Liver (tissue), 9 donors: ENCODE results near the gene CENPX. TPM values are rescaled to one million over a fixed set of nuclear protein-coding genes. Genes with fewer than 3 reads are reported as not detected.

Experiments
- DNase-seq: peaks from one replicate; pipeline ENCODE4 v3.0.0-alpha.2; 2017; ENCODE audit warnings: low spot score
- H3K27ac ChIP-seq, 2 donors: one replicate each; pipeline ENCODE4 v1.7.0; 2013; ENCODE audit warnings: inconsistent platforms in 2 of 2, low read length in 2 of 2, control low read depth in 1 of 2, low read depth in 1 of 2, mild to moderate bottlenecking in 1 of 2
- H3K27me3 ChIP-seq, 4 donors: one replicate each; pipeline versions ENCODE4 v1.6.1 to v1.7.0; 2013; ENCODE audit warnings: low read length in 3 of 4, inconsistent platforms in 1 of 4, mild to moderate bottlenecking in 1 of 4, moderate library complexity in 1 of 4; ENCODE audit not compliant: control insufficient read depth in 4 of 4, insufficient read depth in 4 of 4
- H3K36me3 ChIP-seq, 4 donors: one replicate each; pipeline versions ENCODE4 v1.6.1 to v1.7.0; 2013; ENCODE audit warnings: low read length in 3 of 4, mild to moderate bottlenecking in 3 of 4, low read depth in 1 of 4, moderate library complexity in 1 of 4; ENCODE audit not compliant: control insufficient read depth in 4 of 4, insufficient read depth in 3 of 4
- H3K4me1 ChIP-seq, 4 donors: one replicate each; pipeline versions ENCODE4 v1.6.1 to v1.7.0; 2013; ENCODE audit warnings: low read length in 3 of 4, mild to moderate bottlenecking in 3 of 4, moderate library complexity in 1 of 4; ENCODE audit not compliant: control insufficient read depth in 4 of 4, insufficient read depth in 4 of 4
- H3K4me3 ChIP-seq, 3 donors: one replicate each; pipeline versions ENCODE4 v1.6.1 to v1.7.0; 2013; ENCODE audit warnings: low read length in 3 of 3, control low read depth in 1 of 3, low read depth in 1 of 3, mild to moderate bottlenecking in 1 of 3
- H3K9ac ChIP-seq, 2 donors: one replicate each; pipeline ENCODE4 v1.7.0; 2013; ENCODE audit warnings: low read length in 2 of 2, mild to moderate bottlenecking in 2 of 2, moderate library complexity in 2 of 2, control low read depth in 1 of 2, low read depth in 1 of 2
- H3K9me3 ChIP-seq, 4 donors: one replicate each; pipeline versions ENCODE4 v1.6.1 to v1.7.0; 2013; ENCODE audit warnings: low read length in 3 of 4; ENCODE audit not compliant: control insufficient read depth in 4 of 4
- EGR1 ChIP-seq, 2 donors: IDR thresholded peaks; 2 replicates each; pipeline ENCODE4 v1.6.1; 2016 to 2018; ENCODE audit warnings: antibody characterized with exemption in 2 of 2, low read depth in 2 of 2
- FOXA1 ChIP-seq: IDR thresholded peaks from 2 replicates; pipeline ENCODE4 v1.6.1; 2016; ENCODE audit warnings: antibody characterized with exemption
- FOXA2 ChIP-seq: IDR thresholded peaks from 2 replicates; pipeline ENCODE4 v1.6.1; 2016; ENCODE audit warnings: antibody characterized with exemption
- GABPA ChIP-seq, 2 donors: IDR thresholded peaks in 1 of 2; conservative IDR thresholded peaks in 1 of 2; 2 replicates each; pipeline ENCODE4 v1.6.1; 2016; ENCODE audit warnings: antibody characterized with exemption in 2 of 2, mild to moderate bottlenecking in 1 of 2, moderate library complexity in 1 of 2
- HNF4A ChIP-seq, 2 donors: conservative IDR thresholded peaks; 2 replicates each; pipeline ENCODE4 v1.6.1; 2016; ENCODE audit warnings: antibody characterized with exemption in 2 of 2, mild to moderate bottlenecking in 2 of 2
- HNF4G ChIP-seq: IDR thresholded peaks from 2 replicates; pipeline ENCODE4 v1.6.1; 2016; ENCODE audit warnings: antibody characterized with exemption
- JUND ChIP-seq, 2 donors: IDR thresholded peaks; 2 replicates each; pipeline ENCODE4 v1.6.1; 2016; ENCODE audit warnings: antibody characterized with exemption in 2 of 2
- MAX ChIP-seq: IDR thresholded peaks from 2 replicates; pipeline ENCODE4 v1.6.1; 2016; ENCODE audit warnings: antibody characterized with exemption
- NR2F2 ChIP-seq: IDR thresholded peaks from 2 replicates; pipeline ENCODE4 v1.6.1; 2016; ENCODE audit warnings: antibody characterized with exemption
- RAD21 ChIP-seq, 2 donors: IDR thresholded peaks; 2 replicates each; pipeline ENCODE4 v1.6.1; 2016; ENCODE audit warnings: antibody characterized with exemption in 2 of 2, mild to moderate bottlenecking in 2 of 2
- RXRA ChIP-seq, 2 donors: IDR thresholded peaks; 2 replicates each; pipeline ENCODE4 v1.6.1; 2017 to 2018; ENCODE audit warnings: antibody characterized with exemption in 2 of 2, mild to moderate bottlenecking in 1 of 2
- SP1 ChIP-seq: IDR thresholded peaks from 2 replicates; pipeline ENCODE4 v1.6.1; 2018; ENCODE audit warnings: antibody characterized with exemption, mild to moderate bottlenecking
- TAF1 ChIP-seq: conservative IDR thresholded peaks from 2 replicates; pipeline ENCODE4 v1.6.1; 2016; ENCODE audit warnings: antibody characterized with exemption, mild to moderate bottlenecking
- YY1 ChIP-seq: IDR thresholded peaks from 2 replicates; pipeline ENCODE4 v1.6.1; 2016; ENCODE audit warnings: antibody characterized with exemption, mild to moderate bottlenecking
- WGBS: extraction: QIAGEN DNeasy Blood & Tissue Kit; methylation state at CpG from one replicate; pipeline ENCODE4 v1.1.7; 2013; 5-methylcytosine and 5-hydroxymethylcytosine counted together
- polyA plus RNA-seq, 2 donors: library from polyadenylated mRNA; stranded (reverse) in 1 of 2; unstranded in 1 of 2; fragments of 200-250 nt in 1 of 2; fragments of >200 nt in 1 of 2; fragmentation: Nextera tagmentation in 1 of 2; extraction: Ambion mirVana in 1 of 2; gene quantifications; one replicate each; pipeline versions ENCODE4 v1.2.1 to v1.2.3, GENCODE V29; 2013 to 2015
- total RNA-seq, 2 donors: library from RNA; depleted of rRNA; stranded (reverse); fragments of >200 nt; gene quantifications; one replicate each; pipeline ENCODE4 v1.2.3, GENCODE V29; 2014
- TF ChIP-seq, protein P1 (sequence below): IDR thresholded peaks from 2 replicates; pipeline ENCODE4 v1.6.1; 2016; ENCODE audit warnings: antibody characterized with exemption
- TF ChIP-seq, protein P2 (sequence below): fragments of 150-350 bp; IDR thresholded peaks from 2 replicates; pipeline ENCODE4 v1.5.1; 2017; ENCODE audit warnings: improper control_type of control experiment, low read depth, low read length; ENCODE audit not compliant: missing input control
- TF ChIP-seq, protein P3 (sequence below): IDR thresholded peaks from 2 replicates; pipeline ENCODE4 v1.6.1; 2016; ENCODE audit warnings: antibody characterized with exemption
- TF ChIP-seq, protein P4 (sequence below): IDR thresholded peaks from 2 replicates; pipeline ENCODE4 v1.6.1; 2016; ENCODE audit warnings: antibody characterized with exemption, mild to moderate bottlenecking
- donor health status: healthy.
- donor health status: healthy.
- donor health status: healthy.
- donor health status: healthy.
- donor health status: healthy.

CENPX gene
- total and polyA plus RNA-seq, 4 donors, result 22.5 to 83.9 (median 44.9) TPM

DNA sequence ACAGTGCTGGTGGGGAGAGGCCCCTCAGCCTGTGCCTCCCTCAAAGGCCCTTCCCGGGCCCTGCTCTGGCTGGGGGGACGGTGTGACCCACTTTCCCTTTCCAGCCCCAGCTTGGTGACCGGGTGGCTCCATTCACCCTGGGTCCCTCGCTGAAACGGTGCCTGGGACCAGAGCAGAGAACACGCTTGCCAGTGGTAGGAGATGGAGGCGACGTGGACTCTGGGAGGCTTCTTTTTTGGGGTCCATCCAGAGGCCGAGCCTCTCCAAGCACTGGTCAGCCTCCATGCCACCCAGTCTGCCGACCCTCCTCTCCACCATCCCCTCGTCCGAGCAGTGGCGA lies 7.7 kb downstream of the CENPX start:
- H3K4me1 ChIP-seq, result peaks cover 0 to 8% (median 1%) of the 10 kb centered on the region in 4 donors
- DNase-seq, result no peak
- H3K27me3 ChIP-seq, result no peaks in the 10 kb centered on the region
- H3K4me3 ChIP-seq, result no peak overlapping the region
- TF ChIP-seq FOXA2 (no peak), RAD21 (IDR thresholded peaks at IDR 0.05) (no peak), FOXA1 (no peak), NR2F2 (no peak), GABPA (IDR thresholded peaks at IDR 0.05 in 1 of 2, conservative IDR thresholded peaks at IDR 0.05 in 1 of 2) (no peak), HNF4G (no peak), TAF1 (no peak), RXRA (IDR thresholded peaks at IDR 0.05) (no peak)
- TF ChIP-seq, protein P1, sequence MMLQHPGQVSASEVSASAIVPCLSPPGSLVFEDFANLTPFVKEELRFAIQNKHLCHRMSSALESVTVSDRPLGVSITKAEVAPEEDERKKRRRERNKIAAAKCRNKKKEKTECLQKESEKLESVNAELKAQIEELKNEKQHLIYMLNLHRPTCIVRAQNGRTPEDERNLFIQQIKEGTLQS, result no peak
- TF ChIP-seq, protein P2, sequence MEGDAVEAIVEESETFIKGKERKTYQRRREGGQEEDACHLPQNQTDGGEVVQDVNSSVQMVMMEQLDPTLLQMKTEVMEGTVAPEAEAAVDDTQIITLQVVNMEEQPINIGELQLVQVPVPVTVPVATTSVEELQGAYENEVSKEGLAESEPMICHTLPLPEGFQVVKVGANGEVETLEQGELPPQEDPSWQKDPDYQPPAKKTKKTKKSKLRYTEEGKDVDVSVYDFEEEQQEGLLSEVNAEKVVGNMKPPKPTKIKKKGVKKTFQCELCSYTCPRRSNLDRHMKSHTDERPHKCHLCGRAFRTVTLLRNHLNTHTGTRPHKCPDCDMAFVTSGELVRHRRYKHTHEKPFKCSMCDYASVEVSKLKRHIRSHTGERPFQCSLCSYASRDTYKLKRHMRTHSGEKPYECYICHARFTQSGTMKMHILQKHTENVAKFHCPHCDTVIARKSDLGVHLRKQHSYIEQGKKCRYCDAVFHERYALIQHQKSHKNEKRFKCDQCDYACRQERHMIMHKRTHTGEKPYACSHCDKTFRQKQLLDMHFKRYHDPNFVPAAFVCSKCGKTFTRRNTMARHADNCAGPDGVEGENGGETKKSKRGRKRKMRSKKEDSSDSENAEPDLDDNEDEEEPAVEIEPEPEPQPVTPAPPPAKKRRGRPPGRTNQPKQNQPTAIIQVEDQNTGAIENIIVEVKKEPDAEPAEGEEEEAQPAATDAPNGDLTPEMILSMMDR, result no peak
- TF ChIP-seq, protein P3, sequence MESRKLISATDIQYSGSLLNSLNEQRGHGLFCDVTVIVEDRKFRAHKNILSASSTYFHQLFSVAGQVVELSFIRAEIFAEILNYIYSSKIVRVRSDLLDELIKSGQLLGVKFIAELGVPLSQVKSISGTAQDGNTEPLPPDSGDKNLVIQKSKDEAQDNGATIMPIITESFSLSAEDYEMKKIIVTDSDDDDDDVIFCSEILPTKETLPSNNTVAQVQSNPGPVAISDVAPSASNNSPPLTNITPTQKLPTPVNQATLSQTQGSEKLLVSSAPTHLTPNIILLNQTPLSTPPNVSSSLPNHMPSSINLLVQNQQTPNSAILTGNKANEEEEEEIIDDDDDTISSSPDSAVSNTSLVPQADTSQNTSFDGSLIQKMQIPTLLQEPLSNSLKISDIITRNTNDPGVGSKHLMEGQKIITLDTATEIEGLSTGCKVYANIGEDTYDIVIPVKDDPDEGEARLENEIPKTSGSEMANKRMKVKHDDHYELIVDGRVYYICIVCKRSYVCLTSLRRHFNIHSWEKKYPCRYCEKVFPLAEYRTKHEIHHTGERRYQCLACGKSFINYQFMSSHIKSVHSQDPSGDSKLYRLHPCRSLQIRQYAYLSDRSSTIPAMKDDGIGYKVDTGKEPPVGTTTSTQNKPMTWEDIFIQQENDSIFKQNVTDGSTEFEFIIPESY, result no peak
- TF ChIP-seq, protein P4, sequence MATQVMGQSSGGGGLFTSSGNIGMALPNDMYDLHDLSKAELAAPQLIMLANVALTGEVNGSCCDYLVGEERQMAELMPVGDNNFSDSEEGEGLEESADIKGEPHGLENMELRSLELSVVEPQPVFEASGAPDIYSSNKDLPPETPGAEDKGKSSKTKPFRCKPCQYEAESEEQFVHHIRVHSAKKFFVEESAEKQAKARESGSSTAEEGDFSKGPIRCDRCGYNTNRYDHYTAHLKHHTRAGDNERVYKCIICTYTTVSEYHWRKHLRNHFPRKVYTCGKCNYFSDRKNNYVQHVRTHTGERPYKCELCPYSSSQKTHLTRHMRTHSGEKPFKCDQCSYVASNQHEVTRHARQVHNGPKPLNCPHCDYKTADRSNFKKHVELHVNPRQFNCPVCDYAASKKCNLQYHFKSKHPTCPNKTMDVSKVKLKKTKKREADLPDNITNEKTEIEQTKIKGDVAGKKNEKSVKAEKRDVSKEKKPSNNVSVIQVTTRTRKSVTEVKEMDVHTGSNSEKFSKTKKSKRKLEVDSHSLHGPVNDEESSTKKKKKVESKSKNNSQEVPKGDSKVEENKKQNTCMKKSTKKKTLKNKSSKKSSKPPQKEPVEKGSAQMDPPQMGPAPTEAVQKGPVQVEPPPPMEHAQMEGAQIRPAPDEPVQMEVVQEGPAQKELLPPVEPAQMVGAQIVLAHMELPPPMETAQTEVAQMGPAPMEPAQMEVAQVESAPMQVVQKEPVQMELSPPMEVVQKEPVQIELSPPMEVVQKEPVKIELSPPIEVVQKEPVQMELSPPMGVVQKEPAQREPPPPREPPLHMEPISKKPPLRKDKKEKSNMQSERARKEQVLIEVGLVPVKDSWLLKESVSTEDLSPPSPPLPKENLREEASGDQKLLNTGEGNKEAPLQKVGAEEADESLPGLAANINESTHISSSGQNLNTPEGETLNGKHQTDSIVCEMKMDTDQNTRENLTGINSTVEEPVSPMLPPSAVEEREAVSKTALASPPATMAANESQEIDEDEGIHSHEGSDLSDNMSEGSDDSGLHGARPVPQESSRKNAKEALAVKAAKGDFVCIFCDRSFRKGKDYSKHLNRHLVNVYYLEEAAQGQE, result no peak
- H3K36me3 ChIP-seq, result peaks cover 0 to 7% (median 3%) of the 10 kb centered on the region in 4 donors
- WGBS, result 91% methylated on average over 13 of the region's 13 CpGs
- no peak overlapping the region for H3K9ac ChIP-seq
- no peak overlapping the region for H3K27ac ChIP-seq
- H3K9me3 ChIP-seq, result no peaks in the 10 kb centered on the region

DNA sequence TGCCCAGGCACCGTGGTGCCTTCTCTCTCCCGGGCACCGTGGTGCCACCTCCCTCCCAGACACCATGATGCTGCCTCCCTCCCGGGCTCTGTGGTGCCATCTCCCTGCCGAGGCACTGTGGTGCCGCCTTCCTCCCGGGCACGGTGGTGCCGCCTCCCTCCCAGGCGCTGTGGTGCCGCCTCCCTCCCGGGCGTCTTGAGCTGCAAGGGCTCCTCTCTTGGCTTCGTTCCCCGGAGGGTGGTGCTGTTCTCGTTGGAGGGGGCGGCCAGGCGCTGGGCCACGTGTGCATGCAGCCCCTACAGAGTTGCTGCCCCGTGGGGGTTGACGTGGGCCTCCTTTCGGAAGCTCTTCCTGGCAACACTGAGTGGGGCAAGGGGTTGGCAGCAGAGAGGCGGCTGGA lies 8.2 kb downstream of the CENPX start:
- Histone ChIP-seq H3K4me1 (peaks cover 0 to 5% (median 0%) of the 10 kb centered on the region in 4 donors), H3K27ac (no peak overlapping the region), H3K9me3 (no peaks in the 10 kb centered on the region), H3K36me3 (peaks cover 0 to 7% (median 3%) of the 10 kb centered on the region in 4 donors), H3K4me3 (no peak overlapping the region), H3K9ac (no peak overlapping the region), H3K27me3 (no peaks in the 10 kb centered on the region)
- 76% methylated on average over 23 of the region's 23 CpGs for WGBS
- DNase-seq, result no peak
- TF ChIP-seq RXRA (IDR thresholded peaks at IDR 0.05) (no peak), YY1 (no peak), TAF1 (no peak), HNF4A (conservative IDR thresholded peaks at IDR 0.05) (no peak), MAX (no peak), FOXA2 (no peak), FOXA1 (no peak), EGR1 (IDR thresholded peaks at IDR 0.05; ENCODE audit: low read depth in 2 of 2) (no peak), HNF4G (no peak), GABPA (IDR thresholded peaks at IDR 0.05 in 1 of 2, conservative IDR thresholded peaks at IDR 0.05 in 1 of 2) (no peak), RAD21 (IDR thresholded peaks at IDR 0.05) (no peak), NR2F2 (no peak), JUND (IDR thresholded peaks at IDR 0.05) (no peak), SP1 (no peak)
- TF ChIP-seq, protein P4, result no peak
- TF ChIP-seq, protein P3, result no peak
- TF ChIP-seq, protein P1, result no peak
